ENCODE data around the gene GABBR2.
A peak's percentile ranks its signal among the peaks of the same experiment; 100 is the strongest.

GABBR2 gene

GRCh38 chr9:98565152-98566135, 143.3 kb downstream of the GABBR2 start:
- DNase-seq: no peak

DNA sequence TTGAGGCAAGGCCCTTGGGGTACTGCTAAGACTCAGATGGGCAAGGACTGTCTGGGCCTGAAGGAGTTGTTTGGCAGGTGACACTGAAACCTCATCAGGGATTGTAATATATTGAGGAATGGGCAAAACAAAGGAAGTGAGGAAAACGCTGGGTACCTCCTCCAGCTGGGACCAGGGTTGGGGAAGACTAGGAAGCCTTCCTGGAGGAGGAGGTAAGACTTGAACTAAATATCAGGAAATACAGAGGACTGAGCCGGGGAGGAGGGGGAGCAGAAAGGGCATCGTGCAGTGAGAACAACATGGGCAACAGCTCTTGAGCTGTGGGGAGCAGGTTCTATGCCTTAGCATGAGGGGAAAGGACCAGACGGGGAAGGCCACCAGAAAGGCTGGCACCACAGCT, 144.0 kb downstream of the GABBR2 start:
- no peak for DNase-seq

DNA sequence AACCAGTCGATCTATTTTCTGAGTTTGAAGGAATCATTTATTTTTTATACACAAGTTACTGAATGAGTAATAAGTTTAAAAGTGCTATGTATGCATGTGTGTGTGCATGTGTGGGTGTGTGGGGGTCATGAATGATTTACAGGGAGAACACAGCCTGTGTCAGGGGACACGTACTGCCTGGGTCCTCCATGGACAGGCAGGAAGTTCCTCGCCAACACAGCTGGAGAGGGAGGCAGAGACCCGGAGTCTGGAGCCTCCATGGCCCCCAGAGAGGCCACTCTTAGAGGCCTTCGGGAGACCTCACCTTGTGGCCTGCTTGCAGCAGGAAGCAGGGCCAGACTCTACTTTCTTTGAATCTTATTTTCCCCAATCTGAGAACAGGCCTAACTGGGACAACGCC, 144.7 kb downstream of the GABBR2 start:
- no peak for DNase-seq

- DNase-seq: no peak
Observed at GRCh38 chr9:98563212-98563907, 145.4 kb downstream of the GABBR2 start.

- no peak for DNase-seq
Observed at GRCh38 chr9:98559561-98559960, 149.2 kb downstream of the GABBR2 start.

GRCh38 chr9:98558575-98558974, 150.2 kb downstream of the GABBR2 start:
- no peak for DNase-seq

- no peak for DNase-seq
Observed at GRCh38 chr9:98556511-98556910, 152.2 kb downstream of the GABBR2 start.

GRCh38 chr9:98555651-98556465, 152.9 kb downstream of the GABBR2 start:
- DNase-seq: no peak

GRCh38 chr9:98554752-98555151, 154.0 kb downstream of the GABBR2 start:
- no peak for DNase-seq

GRCh38 chr9:98552331-98552730, 156.4 kb downstream of the GABBR2 start:
- no peak for DNase-seq

DNA sequence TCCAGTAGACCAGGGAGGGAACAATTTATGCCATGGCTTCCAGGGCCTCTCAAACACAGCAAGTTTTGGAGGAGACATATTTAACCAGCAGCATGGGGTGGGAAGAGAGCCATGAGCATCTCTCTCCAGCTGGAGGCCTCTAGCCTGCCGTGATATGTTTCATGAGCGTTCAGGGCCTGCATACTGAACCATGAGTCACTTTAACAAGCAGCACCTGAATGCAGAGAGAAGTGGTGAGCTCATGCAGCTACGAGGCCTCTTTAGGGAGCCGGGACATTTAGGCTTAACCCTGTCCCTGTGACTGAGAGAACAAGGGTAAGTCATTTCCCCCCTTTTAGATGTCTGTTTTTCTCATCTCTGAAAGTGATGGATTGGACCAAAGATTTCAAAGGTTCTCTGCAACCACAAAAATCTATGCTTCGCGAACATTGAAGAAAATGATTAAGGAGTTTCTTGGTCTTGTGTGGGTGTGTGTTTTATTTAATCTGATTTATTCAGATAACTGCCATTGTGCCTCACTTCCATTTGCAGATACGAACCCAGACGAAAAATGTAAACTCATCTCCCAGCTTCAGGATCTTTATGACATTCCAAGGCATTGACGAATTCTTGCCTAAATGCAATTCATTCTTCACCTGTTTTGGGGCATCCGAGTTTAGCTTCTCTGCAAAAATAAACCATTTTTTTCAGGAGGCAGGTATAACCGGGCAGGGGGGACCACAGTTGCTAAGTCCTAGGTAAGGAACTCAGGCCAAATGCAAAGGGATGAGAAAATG, 157.0 kb downstream of the GABBR2 start:
- DNase-seq: no peak

GRCh38 chr9:98550206-98550820, 158.4 kb downstream of the GABBR2 start:
- no peak for DNase-seq

- no peak for DNase-seq
Observed at GRCh38 chr9:98549401-98549800, 159.3 kb downstream of the GABBR2 start.

DNA sequence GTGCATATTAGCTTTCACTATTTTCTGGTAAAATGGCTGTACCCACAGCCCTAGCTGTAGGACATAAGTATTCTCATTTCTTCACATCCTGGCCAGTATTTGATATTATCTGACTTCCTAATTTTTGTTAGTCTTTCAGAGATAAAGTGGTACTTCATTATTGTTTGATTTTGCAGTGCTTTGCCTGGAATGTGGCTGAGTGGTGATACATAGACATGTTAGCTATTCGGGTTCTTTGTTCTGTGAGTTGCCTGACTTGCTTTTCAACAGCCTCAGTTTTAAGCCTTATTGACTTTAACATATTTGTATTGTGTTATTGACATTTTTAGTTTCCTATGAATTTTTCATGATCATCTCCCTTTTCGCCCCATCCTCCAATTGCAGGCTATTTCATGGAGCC, 161.1 kb downstream of the GABBR2 start:
- DNase-seq: no peak

- no peak for DNase-seq
Observed at GRCh38 chr9:98545021-98545420, 163.7 kb downstream of the GABBR2 start.

DNA sequence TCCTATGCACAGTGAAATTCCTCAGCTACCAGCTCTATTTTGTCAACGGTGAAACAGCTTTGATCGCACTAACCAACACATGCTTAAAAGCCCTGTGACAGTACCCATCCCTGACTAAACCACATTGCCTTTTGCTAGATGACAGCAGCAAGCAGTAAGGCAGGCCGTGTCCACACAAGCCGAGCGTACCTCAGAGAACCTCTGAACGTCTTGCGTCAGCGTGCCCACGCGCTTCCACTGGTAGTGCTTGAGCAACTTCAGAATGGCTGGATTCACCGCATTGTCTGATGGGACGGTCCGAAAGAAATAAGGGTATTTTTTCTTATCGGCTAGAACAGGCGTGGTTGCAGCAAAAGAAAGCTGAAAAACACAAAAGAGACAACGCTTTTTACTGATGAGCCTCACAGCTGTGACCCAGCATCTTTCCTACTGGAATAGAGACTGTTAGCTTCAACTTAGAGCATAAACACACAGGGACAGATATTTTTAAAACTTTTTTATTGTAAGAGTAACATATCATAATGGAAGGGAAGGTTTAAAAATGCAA, 167.0 kb downstream of the GABBR2 start:
- no peak for DNase-seq

GRCh38 chr9:98540476-98540875, 168.3 kb downstream of the GABBR2 start:
- no peak for DNase-seq

- DNase-seq: no peak
Observed at GRCh38 chr9:98539954-98540353, 168.8 kb downstream of the GABBR2 start.

GRCh38 chr9:98538626-98539031, 170.1 kb downstream of the GABBR2 start:
- no peak for DNase-seq

DNA sequence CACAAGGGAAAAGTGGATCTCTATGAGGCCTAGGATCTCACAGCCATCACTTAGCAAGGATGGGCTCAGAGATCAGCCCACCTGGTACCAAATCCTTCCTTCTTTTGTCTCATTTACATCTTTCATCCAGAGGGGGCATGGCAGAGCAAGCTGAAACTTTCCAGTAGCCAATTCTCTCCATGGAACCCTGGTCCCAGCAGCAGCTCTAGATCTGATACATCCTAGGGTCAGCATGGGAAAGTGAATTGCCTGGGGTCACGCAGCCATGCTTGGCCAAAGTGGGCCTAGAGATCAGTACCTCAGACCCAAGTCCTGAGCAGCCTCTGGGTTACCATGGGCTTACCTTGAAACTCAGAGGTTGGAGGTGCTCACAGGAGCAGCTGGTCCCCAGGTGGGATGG, 170.5 kb downstream of the GABBR2 start:
- DNase-seq: no peak

- peak; percentile 34 to 48 for DNase-seq
Observed at GRCh38 chr9:98536542-98537173, 172.1 kb downstream of the GABBR2 start.
